Lung (tissue), 12 donors: ENCODE measurements around the gene SLC3A2. TPM values are rescaled to one million over a fixed set of nuclear protein-coding genes. Genes with fewer than 3 reads are reported as not detected.

Experiments
- ATAC-seq: fragments of 200-7000 bp; cut with Tn5 transposase; one replicate; pipeline ENCODE4 v1.9.1; 2020; ENCODE audit warnings: moderate number of reproducible peaks; ENCODE audit not compliant: insufficient read depth, low FRiP score
- DNase-seq, 3 donors: peaks; one replicate each; pipeline ENCODE4 v3.0.0-alpha.2; 2013 to 2017
- H3K27ac ChIP-seq, 2 donors: one replicate each; pipeline ENCODE4 v1.5.1; 2013; ENCODE audit warnings: mild to moderate bottlenecking in 2 of 2, moderate library complexity in 2 of 2, control low read depth in 1 of 2, inconsistent platforms in 1 of 2, low read depth in 1 of 2, low read length in 1 of 2
- H3K27me3 ChIP-seq, 3 donors: one replicate each; pipeline ENCODE4 v1.5.1; 2013; ENCODE audit warnings: low read length in 2 of 3; ENCODE audit not compliant: control insufficient read depth in 3 of 3, insufficient read depth in 3 of 3
- H3K36me3 ChIP-seq, 4 donors: one replicate each; pipeline ENCODE4 v1.5.1; 2013; ENCODE audit warnings: low read length in 4 of 4, mild to moderate bottlenecking in 1 of 4, moderate library complexity in 1 of 4; ENCODE audit not compliant: control insufficient read depth in 4 of 4, insufficient read depth in 4 of 4
- H3K4me1 ChIP-seq, 5 donors: one replicate each; pipeline ENCODE4 v1.5.1; 2013; ENCODE audit warnings: low read length in 5 of 5, mild to moderate bottlenecking in 2 of 5, moderate library complexity in 1 of 5; ENCODE audit not compliant: control insufficient read depth in 5 of 5, insufficient read depth in 5 of 5
- H3K4me3 ChIP-seq: one replicate; pipeline ENCODE4 v1.5.1; 2013; ENCODE audit warnings: mild to moderate bottlenecking, control low read depth, moderate library complexity
- H3K9ac ChIP-seq, 2 donors: one replicate each; pipeline ENCODE4 v1.5.1; 2013; ENCODE audit warnings: low read length in 2 of 2, control low read depth in 1 of 2; ENCODE audit not compliant: insufficient read depth in 1 of 2
- H3K9me3 ChIP-seq, 4 donors: one replicate each; pipeline ENCODE4 v1.5.1; 2013; ENCODE audit warnings: low read length in 3 of 4, mild to moderate bottlenecking in 1 of 4, moderate library complexity in 1 of 4; ENCODE audit not compliant: control insufficient read depth in 4 of 4, insufficient read depth in 3 of 4
- CTCF ChIP-seq: IDR thresholded peaks from 2 replicates; pipeline ENCODE4 v1.5.1; 2012; ENCODE audit warnings: mild to moderate bottlenecking; ENCODE audit errors: control extremely low read depth, extremely low read depth
- WGBS, 2 donors: extraction: QIAGEN DNeasy Blood & Tissue Kit; methylation state at CpG; one replicate each; pipeline ENCODE4 v1.1.7; 2013; 5-methylcytosine and 5-hydroxymethylcytosine counted together
- polyA plus RNA-seq, 2 donors: library from polyadenylated mRNA; stranded (reverse); fragments of 200-250 nt; gene quantifications; one replicate each; pipeline ENCODE4 v1.2.1, GENCODE V29; 2013
- total RNA-seq, 2 donors: library from RNA; depleted of rRNA in 1 of 2; stranded (reverse); fragments of >200 nt in 1 of 2; gene quantifications; one replicate each; pipeline ENCODE4 v1.2.1, GENCODE V29; 2014 to 2021
- donor health status: control.
- donor health status: control.
- donor health status: Bipolar disorder and iron deficiency.
- donor health status: healthy.
- donor health status: DM: yes; HTN: yes; CAD: no.

SLC3A2 gene
- total and polyA plus RNA-seq, 4 donors: 151 to 265 (median 211) TPM

GRCh38 chr11:62863687-62864335 lies 16.9 kb upstream of the SLC3A2 start:
- ATAC-seq (no peak), DNase-seq (peak in 2 of 3 donors; percentile 51 to 61)
- no peaks in the 10 kb centered on the region for H3K27me3 ChIP-seq
- H3K27ac ChIP-seq: no peak overlapping the region
- H3K9me3 ChIP-seq: no peaks in the 10 kb centered on the region
- no peaks in the 10 kb centered on the region for H3K36me3 ChIP-seq
- H3K4me1 ChIP-seq: peaks cover 0 to 8% (median 0%) of the 10 kb centered on the region in 5 donors
- no peak for TF ChIP-seq CTCF
- no peak overlapping the region for H3K4me3 ChIP-seq
- H3K9ac ChIP-seq: peak overlapping the region in 1 of 2 donors; percentile 58
- WGBS, 2 donors: 56 to 81% methylated on average over 4 of the region's 4 CpGs

GRCh38 chr11:62865635-62866034 lies 15.1 kb upstream of the SLC3A2 start:
- no peaks in the 10 kb centered on the region for H3K27me3 ChIP-seq
- H3K9ac ChIP-seq: peak overlapping the region in 1 of 2 donors; percentile 42
- no peaks in the 10 kb centered on the region for H3K36me3 ChIP-seq
- no peak overlapping the region for H3K27ac ChIP-seq
- 86 to 88% methylated on average over 6 of the region's 6 CpGs for WGBS, 2 donors
- TF ChIP-seq CTCF: no peak
- H3K9me3 ChIP-seq: no peaks in the 10 kb centered on the region
- no peak overlapping the region for H3K4me3 ChIP-seq
- ATAC-seq: no peak
- DNase-seq: no peak
- peaks cover 0 to 8% (median 0%) of the 10 kb centered on the region in 5 donors for H3K4me1 ChIP-seq

GRCh38 chr11:62874851-62875250 lies 5.8 kb upstream of the SLC3A2 start:
- DNase-seq (no peak), ATAC-seq (no peak)
- no peak overlapping the region for H3K9ac ChIP-seq
- no peaks in the 10 kb centered on the region for H3K27me3 ChIP-seq
- H3K4me3 ChIP-seq: no peak overlapping the region
- peaks cover 4 to 7% (median 6%) of the 10 kb centered on the region in 5 donors for H3K4me1 ChIP-seq
- H3K9me3 ChIP-seq: no peaks in the 10 kb centered on the region
- H3K27ac ChIP-seq: no peak overlapping the region
- no peak for TF ChIP-seq CTCF
- 95 to 96% methylated on average over 7 of the region's 7 CpGs for WGBS, 2 donors
- no peaks in the 10 kb centered on the region for H3K36me3 ChIP-seq
